ENCODE measurements around the gene CCDC170.

DNA sequence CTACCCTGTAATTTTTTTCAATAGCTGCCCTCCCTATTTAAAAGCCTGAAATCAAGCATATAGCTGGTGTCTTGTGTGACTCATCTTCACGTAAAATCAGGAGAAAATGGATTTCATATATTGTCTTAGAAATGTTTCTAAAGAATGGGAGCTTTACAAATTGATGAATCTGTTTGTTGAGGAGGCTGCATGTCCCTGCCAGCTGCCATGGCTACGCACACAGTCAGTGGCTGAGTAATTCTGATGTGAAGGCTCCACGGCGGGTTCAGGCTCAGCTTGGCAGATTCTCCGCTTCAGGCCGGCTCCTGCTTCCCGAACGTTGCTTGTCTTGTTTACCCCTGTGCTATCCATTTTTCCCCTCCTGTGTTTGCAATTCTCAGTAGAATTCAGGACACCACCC, 82.8 kb downstream of the CCDC170 start:
- TF ChIP-seq YY1 (IDR thresholded peaks at IDR 0.05) = no peak
- TF ChIP-seq, protein P1, sequence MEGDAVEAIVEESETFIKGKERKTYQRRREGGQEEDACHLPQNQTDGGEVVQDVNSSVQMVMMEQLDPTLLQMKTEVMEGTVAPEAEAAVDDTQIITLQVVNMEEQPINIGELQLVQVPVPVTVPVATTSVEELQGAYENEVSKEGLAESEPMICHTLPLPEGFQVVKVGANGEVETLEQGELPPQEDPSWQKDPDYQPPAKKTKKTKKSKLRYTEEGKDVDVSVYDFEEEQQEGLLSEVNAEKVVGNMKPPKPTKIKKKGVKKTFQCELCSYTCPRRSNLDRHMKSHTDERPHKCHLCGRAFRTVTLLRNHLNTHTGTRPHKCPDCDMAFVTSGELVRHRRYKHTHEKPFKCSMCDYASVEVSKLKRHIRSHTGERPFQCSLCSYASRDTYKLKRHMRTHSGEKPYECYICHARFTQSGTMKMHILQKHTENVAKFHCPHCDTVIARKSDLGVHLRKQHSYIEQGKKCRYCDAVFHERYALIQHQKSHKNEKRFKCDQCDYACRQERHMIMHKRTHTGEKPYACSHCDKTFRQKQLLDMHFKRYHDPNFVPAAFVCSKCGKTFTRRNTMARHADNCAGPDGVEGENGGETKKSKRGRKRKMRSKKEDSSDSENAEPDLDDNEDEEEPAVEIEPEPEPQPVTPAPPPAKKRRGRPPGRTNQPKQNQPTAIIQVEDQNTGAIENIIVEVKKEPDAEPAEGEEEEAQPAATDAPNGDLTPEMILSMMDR (IDR thresholded peaks at IDR 0.05; ENCODE audit: low read depth, low read length, missing input control) = no peak
- no peak for TF ChIP-seq RXRA (IDR thresholded peaks at IDR 0.05)
- no peak for TF ChIP-seq RAD21 (IDR thresholded peaks at IDR 0.05)
- TF ChIP-seq, protein P2, sequence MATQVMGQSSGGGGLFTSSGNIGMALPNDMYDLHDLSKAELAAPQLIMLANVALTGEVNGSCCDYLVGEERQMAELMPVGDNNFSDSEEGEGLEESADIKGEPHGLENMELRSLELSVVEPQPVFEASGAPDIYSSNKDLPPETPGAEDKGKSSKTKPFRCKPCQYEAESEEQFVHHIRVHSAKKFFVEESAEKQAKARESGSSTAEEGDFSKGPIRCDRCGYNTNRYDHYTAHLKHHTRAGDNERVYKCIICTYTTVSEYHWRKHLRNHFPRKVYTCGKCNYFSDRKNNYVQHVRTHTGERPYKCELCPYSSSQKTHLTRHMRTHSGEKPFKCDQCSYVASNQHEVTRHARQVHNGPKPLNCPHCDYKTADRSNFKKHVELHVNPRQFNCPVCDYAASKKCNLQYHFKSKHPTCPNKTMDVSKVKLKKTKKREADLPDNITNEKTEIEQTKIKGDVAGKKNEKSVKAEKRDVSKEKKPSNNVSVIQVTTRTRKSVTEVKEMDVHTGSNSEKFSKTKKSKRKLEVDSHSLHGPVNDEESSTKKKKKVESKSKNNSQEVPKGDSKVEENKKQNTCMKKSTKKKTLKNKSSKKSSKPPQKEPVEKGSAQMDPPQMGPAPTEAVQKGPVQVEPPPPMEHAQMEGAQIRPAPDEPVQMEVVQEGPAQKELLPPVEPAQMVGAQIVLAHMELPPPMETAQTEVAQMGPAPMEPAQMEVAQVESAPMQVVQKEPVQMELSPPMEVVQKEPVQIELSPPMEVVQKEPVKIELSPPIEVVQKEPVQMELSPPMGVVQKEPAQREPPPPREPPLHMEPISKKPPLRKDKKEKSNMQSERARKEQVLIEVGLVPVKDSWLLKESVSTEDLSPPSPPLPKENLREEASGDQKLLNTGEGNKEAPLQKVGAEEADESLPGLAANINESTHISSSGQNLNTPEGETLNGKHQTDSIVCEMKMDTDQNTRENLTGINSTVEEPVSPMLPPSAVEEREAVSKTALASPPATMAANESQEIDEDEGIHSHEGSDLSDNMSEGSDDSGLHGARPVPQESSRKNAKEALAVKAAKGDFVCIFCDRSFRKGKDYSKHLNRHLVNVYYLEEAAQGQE (IDR thresholded peaks at IDR 0.05) = no peak
- no peak for TF ChIP-seq JUND (IDR thresholded peaks at IDR 0.05)
- TF ChIP-seq GABPA (IDR thresholded peaks at IDR 0.05 in 1 of 2, conservative IDR thresholded peaks at IDR 0.05 in 1 of 2) = no peak
- TF ChIP-seq SP1 (IDR thresholded peaks at IDR 0.05) = no peak
- no peak for TF ChIP-seq TAF1 (conservative IDR thresholded peaks at IDR 0.05)
- TF ChIP-seq HNF4G (IDR thresholded peaks at IDR 0.05) = no peak
- TF ChIP-seq, protein P3, sequence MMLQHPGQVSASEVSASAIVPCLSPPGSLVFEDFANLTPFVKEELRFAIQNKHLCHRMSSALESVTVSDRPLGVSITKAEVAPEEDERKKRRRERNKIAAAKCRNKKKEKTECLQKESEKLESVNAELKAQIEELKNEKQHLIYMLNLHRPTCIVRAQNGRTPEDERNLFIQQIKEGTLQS (IDR thresholded peaks at IDR 0.05) = no peak
